ENCODE data around the gene TACC2.
"Not testable (repeated sequence)": the region's sequence is repeated elsewhere in the genome, so short reads cannot be mapped to it uniquely, and the experiment has no call there.

The TACC2 gene

DNA sequence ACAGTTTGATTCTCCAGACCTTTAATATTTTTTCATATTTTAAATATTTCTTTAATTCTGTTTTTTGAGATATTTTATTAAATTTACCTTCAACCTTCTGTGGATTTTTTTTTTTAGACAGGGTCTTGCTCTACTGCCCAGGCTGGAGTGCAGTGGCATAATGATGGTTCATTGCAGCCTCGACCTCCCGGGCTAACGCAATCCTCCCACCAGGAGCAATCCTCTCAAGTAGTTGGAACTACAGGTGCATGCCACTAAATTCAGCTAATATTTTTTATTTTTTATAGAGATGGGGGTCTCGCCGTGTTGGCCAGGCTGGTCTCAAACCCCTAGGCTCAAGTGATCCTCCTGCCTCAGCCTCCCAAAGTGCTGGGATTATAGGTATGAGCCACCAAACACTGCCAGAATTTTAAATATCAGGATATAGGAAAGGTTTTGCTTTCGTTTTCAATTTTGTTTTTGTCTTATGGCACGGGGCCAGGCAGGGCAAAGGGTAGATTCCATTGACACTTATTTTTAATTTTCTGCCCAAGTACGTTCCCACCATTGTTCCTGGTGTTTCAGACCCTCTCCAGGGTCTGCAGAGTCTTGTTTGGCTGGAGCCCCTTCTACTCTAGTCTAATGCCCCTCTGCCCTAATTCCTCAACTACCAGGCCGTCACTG lies 1.2 kb downstream of the TACC2 start:
- no peak for DNase-seq

- DNase-seq = not testable (repeated sequence)
These were observed 2.8 kb downstream of the TACC2 start for GRCh38 chr10:121991727-121992126.

DNA sequence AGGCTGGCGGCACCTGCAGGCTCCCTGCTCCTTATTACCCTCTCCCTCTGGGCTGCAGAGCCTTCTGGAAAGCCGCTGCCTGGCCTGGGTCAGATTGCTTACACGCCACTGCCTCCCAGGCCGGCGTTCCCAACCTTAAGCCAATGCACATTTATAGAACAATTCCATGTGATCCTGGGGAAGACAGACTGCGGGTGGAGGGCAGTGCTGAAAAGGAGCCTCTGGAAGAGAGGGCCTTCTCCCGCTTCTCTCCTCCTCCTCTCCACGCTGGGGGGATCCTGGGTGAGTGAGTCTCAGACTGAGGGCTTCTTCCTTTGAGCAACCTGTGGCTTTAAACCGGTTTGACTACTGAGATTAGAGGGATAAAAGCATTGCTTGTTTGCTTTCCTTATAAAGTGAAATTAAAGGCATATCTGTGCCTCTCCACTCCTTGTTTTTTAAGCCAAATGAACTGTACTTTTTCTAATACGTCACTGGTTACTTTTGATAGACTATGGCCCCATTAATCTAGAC lies 5.5 kb downstream of the TACC2 start:
- DNase-seq = no peak

GRCh38 chr10:121998462-121998861 lies 9.5 kb downstream of the TACC2 start:
- DNase-seq = no peak

DNA sequence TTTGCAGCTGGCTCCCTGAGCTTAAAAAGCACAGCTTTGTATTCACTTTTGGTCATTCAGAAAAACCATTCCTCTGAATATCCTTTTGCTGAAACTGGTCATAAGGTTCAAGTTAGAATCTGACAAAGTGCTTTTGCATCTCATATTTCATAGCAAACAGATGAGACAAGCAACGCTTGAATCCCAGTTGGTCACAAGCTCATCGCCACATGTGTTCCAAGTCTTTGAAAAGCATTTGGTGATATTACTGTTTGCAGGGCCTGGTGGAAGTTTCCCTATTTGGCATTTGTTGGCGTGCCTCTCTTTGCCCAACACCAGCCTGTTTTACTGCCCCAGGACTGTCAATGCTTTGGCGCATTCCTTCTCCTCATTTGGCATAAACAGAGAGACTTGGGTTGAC lies 10.3 kb downstream of the TACC2 start:
- DNase-seq = no peak

DNA sequence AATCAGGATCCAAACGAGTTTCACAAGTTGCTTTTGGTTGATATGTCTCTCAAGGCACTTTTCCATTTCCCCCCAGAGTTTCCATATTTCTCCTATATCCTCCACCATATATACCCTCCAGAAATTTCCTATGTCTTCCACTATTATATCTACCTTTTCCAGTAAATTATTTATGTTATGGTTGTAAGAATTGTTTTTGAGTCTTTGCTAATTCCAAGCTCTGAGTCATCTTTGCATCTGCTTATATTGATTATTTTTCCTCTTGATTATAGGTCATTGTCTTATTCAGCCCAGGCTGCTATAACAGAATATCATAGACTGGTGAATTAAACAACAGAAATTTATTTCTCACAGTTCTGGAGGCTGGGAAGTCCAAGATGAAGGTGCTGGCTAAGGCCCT lies 12.7 kb downstream of the TACC2 start:
- DNase-seq = no peak

DNA sequence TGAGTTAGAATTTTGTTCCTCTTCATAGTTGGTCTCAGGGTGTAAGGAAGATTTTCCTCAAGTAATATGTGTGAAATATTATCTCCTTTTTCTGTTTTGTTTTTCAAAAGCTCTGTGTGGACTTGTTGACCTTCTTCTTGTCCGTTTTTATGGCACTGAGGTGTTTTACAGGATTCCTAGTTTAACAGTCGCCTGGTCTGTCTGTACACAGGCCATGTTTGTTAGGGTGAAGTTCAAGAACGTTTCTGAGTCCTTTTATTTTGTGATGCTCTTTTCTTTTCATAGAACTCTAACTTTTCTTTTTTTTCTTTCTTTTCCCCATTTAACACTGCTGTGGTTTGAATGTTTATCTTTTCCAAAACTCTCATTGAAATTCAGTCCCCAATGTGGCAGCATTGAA lies 18.5 kb downstream of the TACC2 start:
- no peak for DNase-seq

- DNase-seq = no peak
These were observed 21.6 kb downstream of the TACC2 start for GRCh38 chr10:122010405-122011050.

DNA sequence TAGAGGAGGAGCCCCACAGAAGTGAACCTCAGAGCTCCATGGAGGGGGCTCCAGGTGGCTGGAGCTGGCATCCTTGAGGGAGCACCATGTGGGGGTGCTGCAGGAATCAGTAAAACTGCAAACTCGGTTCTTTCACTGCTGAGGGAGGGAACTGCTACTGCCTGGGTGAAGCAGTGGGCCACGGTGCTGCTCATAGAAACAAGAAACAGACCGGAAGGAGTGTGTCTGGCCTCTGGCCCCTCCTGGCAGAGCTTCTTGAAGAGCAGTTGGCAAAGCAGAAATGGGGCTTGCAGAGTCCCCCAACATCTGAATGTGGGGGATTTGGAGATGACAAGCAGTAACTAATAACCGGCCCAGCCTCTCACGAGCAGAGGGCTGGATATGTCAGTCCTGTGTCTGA lies 23.8 kb downstream of the TACC2 start:
- DNase-seq = no peak

DNA sequence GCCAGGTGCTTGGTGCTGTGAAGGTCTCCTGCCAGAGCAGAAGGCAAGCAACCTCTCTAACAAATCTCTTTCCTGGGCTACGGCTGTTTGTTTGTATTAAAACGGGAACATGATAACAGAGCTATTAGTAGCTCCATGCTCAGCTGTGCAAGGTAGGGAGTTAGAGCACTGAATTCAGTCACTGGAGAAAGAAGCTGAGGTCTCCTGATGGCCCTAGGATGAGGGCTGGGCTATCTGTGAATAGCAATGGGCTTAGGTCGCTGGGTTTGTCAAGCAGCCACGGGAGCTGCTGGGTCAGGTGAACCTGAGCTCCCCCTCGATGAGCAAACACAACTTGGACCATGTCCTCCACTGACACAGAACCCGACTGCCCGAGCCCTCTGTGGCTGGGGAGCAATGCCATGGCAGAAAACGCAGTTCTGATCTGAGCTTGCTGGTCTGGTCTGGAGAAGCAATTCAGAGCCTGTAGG lies 24.4 kb downstream of the TACC2 start:
- no peak for DNase-seq

- no peak for DNase-seq
These were observed 25.8 kb downstream of the TACC2 start for GRCh38 chr10:122014652-122015248.

- DNase-seq = not testable (repeated sequence)
These were observed 29.0 kb downstream of the TACC2 start for GRCh38 chr10:122017926-122018325.

- no peak for DNase-seq
These were observed 29.5 kb downstream of the TACC2 start for GRCh38 chr10:122018491-122018890.

GRCh38 chr10:122018951-122019413 lies 30.0 kb downstream of the TACC2 start:
- DNase-seq = peak; percentile 6

DNA sequence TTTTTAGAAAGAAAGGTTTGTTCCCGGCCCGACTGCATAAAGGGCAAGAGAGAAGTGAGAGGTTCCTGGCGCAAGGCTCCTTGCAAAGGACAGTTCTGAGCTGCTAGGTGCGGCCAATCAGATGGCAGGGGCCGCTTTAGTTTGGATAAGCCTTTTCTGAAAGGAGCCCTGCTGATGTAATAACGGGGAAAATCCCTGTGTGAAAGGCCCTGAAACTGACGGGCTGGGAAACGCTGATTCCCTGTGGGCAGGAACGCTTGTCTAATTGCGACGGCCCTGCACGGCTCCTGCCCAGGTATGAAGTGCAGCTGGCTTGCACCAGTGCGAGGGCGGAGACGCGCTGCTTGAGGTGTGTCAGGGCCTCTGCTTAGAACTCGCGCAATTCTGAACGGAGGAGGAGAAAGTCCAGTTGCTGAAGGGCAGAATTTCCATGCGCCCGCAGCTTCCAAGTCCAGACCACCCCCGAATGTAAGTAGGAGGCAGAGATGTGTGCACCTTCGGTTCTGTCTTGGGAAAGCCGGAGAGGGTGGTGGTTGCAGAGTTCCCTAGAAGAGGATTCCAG lies 30.5 kb downstream of the TACC2 start:
- DNase-seq = peak; percentile 33

DNA sequence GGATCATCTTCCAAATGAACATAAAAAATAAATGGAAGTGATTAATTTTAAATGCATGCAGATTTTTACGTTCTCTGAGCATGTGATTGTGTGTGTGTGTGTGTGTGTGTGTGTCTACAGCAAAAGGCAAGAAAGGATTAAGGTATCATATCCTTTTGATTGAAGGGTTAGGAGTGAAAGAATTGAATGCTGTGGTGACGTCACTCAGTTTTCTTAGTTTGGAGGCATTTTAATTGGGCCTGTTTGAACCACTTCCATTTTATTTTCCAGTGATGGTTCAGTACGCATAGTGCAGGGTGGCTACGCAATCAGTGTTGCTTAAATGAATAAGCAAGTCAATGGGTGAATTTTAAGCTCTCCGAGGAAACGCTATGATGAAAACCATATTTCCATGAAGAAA lies 31.3 kb downstream of the TACC2 start:
- DNase-seq = no peak

GRCh38 chr10:122021379-122021778 lies 32.4 kb downstream of the TACC2 start:
- no peak for DNase-seq

- DNase-seq = no peak
These were observed 32.9 kb downstream of the TACC2 start for GRCh38 chr10:122021828-122022227.

GRCh38 chr10:122022276-122022675 lies 33.3 kb downstream of the TACC2 start:
- DNase-seq = no peak

DNA sequence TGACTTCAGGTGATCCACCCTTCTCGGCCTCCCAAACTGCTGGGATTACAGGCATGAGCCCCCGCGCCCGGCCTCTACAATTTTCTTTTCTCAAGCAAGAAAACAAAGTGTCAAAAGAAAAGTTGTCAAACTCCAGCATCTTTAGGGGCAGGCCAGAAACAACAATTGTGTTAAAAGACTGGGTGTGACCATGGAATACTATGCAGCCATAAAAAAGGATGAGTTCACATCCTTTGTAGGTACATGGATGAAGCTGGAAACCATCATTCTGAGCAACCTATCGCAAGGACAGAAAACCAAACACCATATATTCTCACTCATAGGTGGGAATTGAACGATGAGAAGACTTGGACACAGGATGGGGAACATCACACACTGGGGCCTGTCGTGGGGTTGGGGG lies 34.3 kb downstream of the TACC2 start:
- not testable (repeated sequence) for DNase-seq

DNA sequence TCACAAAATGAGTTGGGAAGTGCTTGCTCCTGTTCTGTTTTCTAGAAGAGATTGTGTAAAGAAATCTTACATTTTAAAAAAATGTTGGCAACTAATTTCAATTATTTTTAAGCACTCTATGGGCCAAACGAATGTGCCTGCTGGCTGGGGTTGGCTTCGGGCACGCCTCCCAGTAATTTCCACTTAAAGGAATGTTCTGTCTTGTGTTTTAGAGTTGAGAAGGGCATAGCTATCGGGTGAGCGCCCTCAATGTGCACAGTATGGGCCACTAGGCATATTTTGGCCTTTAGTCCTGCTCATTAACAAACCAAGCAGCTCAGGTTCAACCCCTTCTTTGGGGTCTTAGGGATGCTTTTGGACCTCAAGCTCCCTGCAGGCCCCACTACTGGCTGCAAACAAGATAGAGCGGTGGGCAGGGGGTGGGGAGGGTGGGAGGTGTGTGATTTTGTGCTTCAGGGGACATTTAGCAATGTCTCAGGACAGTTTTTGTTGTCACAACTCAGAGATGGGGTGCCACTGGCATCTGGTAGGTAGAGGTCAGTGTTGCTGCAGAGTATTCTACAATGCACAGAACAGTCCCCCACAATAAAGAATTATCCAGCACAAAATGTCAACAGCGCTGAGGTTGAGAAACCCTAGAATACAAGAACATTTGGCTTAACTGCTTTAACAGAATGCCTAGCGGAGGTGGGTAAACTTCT lies 40.7 kb downstream of the TACC2 start:
- no peak for DNase-seq

DNA sequence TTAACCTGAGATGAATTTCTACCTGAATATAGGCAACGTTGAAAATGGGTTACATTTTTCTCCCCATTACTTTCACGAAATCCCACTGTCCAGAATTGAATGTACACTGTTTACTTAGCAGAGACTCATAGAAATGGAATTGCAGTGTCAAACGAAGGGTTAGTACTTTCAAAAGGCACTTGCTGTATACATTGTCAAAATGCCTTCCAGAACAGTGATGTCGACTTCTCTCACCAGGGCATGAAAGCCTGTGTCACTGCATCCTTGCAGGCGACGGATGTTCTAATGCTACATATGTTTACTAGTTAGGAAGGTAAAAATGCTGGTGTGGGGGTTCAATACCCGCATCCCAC lies 41.2 kb downstream of the TACC2 start:
- DNase-seq = no peak

Data from NCI-H1105 (cell line).